C4-2B (cell line): ENCODE data around the gene SPAG4.

ENCODE experiments used
- ZFX ChIP-seq: fragments of 450-650 bp; IDR thresholded peaks from 2 replicates; pipeline ENCODE4 v1.6.1; 2017
- TF ChIP-seq, protein P1 (sequence below): fragments of 450-650 bp; conservative IDR thresholded peaks from 2 replicates; pipeline ENCODE4 v1.5.1; 2017; ENCODE audit warnings: mild to moderate bottlenecking

DNA sequence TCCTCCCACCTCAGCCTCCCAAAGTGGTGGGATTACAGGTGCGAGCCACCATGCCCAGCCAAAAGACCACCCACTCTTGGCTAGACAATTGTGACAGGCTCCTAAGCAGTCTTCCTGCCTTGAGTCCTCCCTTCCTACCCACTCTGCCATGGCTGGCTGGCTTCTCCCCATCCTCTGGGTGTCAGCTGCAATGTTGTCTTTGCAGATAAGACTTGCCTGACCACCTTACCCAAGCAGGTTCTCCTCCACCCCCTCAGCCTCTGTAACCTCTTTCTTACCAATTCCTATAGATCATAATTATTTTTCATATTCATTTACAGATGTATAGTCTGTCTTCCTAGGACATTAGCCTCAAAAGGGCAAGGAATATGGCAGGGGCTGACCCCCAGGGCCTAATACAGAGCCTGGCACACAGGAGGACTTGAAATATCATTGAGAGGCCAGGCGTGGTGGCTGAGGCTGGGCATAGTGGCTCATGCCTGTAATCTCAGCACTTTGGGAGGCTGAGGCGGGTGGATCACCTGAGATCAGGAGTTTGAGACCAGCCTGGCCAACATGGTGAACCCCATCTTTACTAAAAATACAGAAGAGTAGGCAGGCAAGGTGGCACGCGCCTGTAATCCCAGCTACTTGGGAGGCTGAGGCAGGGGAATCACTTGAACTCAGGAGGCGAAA is 28.7 kb upstream of the SPAG4 start:
- TF ChIP-seq, protein P1, sequence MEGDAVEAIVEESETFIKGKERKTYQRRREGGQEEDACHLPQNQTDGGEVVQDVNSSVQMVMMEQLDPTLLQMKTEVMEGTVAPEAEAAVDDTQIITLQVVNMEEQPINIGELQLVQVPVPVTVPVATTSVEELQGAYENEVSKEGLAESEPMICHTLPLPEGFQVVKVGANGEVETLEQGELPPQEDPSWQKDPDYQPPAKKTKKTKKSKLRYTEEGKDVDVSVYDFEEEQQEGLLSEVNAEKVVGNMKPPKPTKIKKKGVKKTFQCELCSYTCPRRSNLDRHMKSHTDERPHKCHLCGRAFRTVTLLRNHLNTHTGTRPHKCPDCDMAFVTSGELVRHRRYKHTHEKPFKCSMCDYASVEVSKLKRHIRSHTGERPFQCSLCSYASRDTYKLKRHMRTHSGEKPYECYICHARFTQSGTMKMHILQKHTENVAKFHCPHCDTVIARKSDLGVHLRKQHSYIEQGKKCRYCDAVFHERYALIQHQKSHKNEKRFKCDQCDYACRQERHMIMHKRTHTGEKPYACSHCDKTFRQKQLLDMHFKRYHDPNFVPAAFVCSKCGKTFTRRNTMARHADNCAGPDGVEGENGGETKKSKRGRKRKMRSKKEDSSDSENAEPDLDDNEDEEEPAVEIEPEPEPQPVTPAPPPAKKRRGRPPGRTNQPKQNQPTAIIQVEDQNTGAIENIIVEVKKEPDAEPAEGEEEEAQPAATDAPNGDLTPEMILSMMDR = no peak
- no peak for TF ChIP-seq ZFX
